ENCODE measurements around the gene EDRF1.

The EDRF1 gene

GRCh38 chr10:125727436-125727835 lies 7.9 kb downstream of the EDRF1 start:
- Mint-ChIP-seq H3K36me3 (peaks cover 73% of the 10 kb centered on the region), H3K9me3 (no peaks in the 10 kb centered on the region), H3K27ac (no peak overlapping the region), H3K4me1 (peaks cover 6% of the 10 kb centered on the region), H3K4me3 (no peak overlapping the region), H3K27me3 (no peaks in the 10 kb centered on the region)
- ATAC-seq = no peak

GRCh38 chr10:125734148-125734547 lies 14.6 kb downstream of the EDRF1 start:
- Mint-ChIP-seq H3K4me1 (no peaks in the 10 kb centered on the region), H3K9me3 (no peaks in the 10 kb centered on the region), H3K4me3 (no peak overlapping the region), H3K27me3 (no peaks in the 10 kb centered on the region), H3K36me3 (peaks cover 77% of the 10 kb centered on the region), H3K27ac (no peak overlapping the region)
- ATAC-seq = no peak

- H3K4me1 Mint-ChIP-seq = no peaks in the 10 kb centered on the region
- H3K27me3 Mint-ChIP-seq = no peaks in the 10 kb centered on the region
- peaks cover 77% of the 10 kb centered on the region for H3K36me3 Mint-ChIP-seq
- ATAC-seq = no peak
- H3K4me3 Mint-ChIP-seq = no peak overlapping the region
- no peaks in the 10 kb centered on the region for H3K9me3 Mint-ChIP-seq
- no peak overlapping the region for H3K27ac Mint-ChIP-seq
Measured at GRCh38 chr10:125734823-125735222, 15.3 kb downstream of the EDRF1 start.

GRCh38 chr10:125738206-125738605 lies 18.7 kb downstream of the EDRF1 start:
- no peak for ATAC-seq
- peaks cover 78% of the 10 kb centered on the region for H3K36me3 Mint-ChIP-seq
- H3K27me3 Mint-ChIP-seq = no peaks in the 10 kb centered on the region
- H3K4me1 Mint-ChIP-seq = no peaks in the 10 kb centered on the region
- no peaks in the 10 kb centered on the region for H3K9me3 Mint-ChIP-seq
- H3K4me3 Mint-ChIP-seq = no peak overlapping the region
- H3K27ac Mint-ChIP-seq = no peak overlapping the region

GRCh38 chr10:125739994-125740679 lies 20.6 kb downstream of the EDRF1 start:
- ATAC-seq = no peak
- H3K27me3 Mint-ChIP-seq = no peaks in the 10 kb centered on the region
- H3K36me3 Mint-ChIP-seq = peaks cover 91% of the 10 kb centered on the region
- no peaks in the 10 kb centered on the region for H3K9me3 Mint-ChIP-seq
- H3K4me3 Mint-ChIP-seq = no peak overlapping the region
- H3K27ac Mint-ChIP-seq = no peak overlapping the region
- H3K4me1 Mint-ChIP-seq = no peaks in the 10 kb centered on the region

GRCh38 chr10:125742465-125742864 lies 23.0 kb downstream of the EDRF1 start:
- no peaks in the 10 kb centered on the region for H3K27me3 Mint-ChIP-seq
- H3K9me3 Mint-ChIP-seq = no peaks in the 10 kb centered on the region
- ATAC-seq = no peak
- no peak overlapping the region for H3K4me3 Mint-ChIP-seq
- H3K36me3 Mint-ChIP-seq = peaks cover 90% of the 10 kb centered on the region
- H3K4me1 Mint-ChIP-seq = no peaks in the 10 kb centered on the region
- H3K27ac Mint-ChIP-seq = no peak overlapping the region

GRCh38 chr10:125744909-125745308 lies 25.4 kb downstream of the EDRF1 start:
- Mint-ChIP-seq H3K4me3 (no peak overlapping the region), H3K4me1 (no peaks in the 10 kb centered on the region), H3K27me3 (no peaks in the 10 kb centered on the region), H3K27ac (no peak overlapping the region), H3K9me3 (no peaks in the 10 kb centered on the region), H3K36me3 (peaks cover 97% of the 10 kb centered on the region)
- no peak for ATAC-seq

GRCh38 chr10:125747417-125747816 lies 27.9 kb downstream of the EDRF1 start:
- Mint-ChIP-seq H3K9me3 (no peaks in the 10 kb centered on the region), H3K4me1 (no peaks in the 10 kb centered on the region), H3K27me3 (no peaks in the 10 kb centered on the region), H3K36me3 (peaks cover 94% of the 10 kb centered on the region), H3K4me3 (no peak overlapping the region), H3K27ac (no peak overlapping the region)
- no peak for ATAC-seq

GRCh38 chr10:125756196-125756595 lies 36.7 kb downstream of the EDRF1 start:
- Mint-ChIP-seq H3K9me3 (no peaks in the 10 kb centered on the region), H3K27ac (no peak overlapping the region), H3K36me3 (peaks cover 76% of the 10 kb centered on the region), H3K4me1 (no peaks in the 10 kb centered on the region), H3K27me3 (no peaks in the 10 kb centered on the region), H3K4me3 (no peak overlapping the region)
- ATAC-seq = no peak

GRCh38 chr10:125756853-125757487 lies 37.5 kb downstream of the EDRF1 start:
- Mint-ChIP-seq H3K9me3 (no peaks in the 10 kb centered on the region), H3K27me3 (no peaks in the 10 kb centered on the region), H3K27ac (no peak overlapping the region), H3K36me3 (peaks cover 76% of the 10 kb centered on the region), H3K4me1 (no peaks in the 10 kb centered on the region), H3K4me3 (no peak overlapping the region)
- ATAC-seq = no peak

- Mint-ChIP-seq H3K4me1 (no peaks in the 10 kb centered on the region), H3K9me3 (no peaks in the 10 kb centered on the region), H3K27me3 (no peaks in the 10 kb centered on the region), H3K36me3 (peaks cover 75% of the 10 kb centered on the region), H3K27ac (no peak overlapping the region), H3K4me3 (no peak overlapping the region)
- no peak for ATAC-seq
Measured at GRCh38 chr10:125757742-125758141, 38.2 kb downstream of the EDRF1 start.

- no peaks in the 10 kb centered on the region for H3K27me3 Mint-ChIP-seq
- H3K27ac Mint-ChIP-seq = no peak overlapping the region
- ATAC-seq = no peak
- H3K9me3 Mint-ChIP-seq = no peaks in the 10 kb centered on the region
- peaks cover 73% of the 10 kb centered on the region for H3K36me3 Mint-ChIP-seq
- no peak overlapping the region for H3K4me3 Mint-ChIP-seq
- H3K4me1 Mint-ChIP-seq = no peaks in the 10 kb centered on the region
Measured at GRCh38 chr10:125761961-125762360, 42.5 kb downstream of the EDRF1 start.

GRCh38 chr10:125762692-125763648 lies 43.5 kb downstream of the EDRF1 start:
- Mint-ChIP-seq H3K4me1 (no peaks in the 10 kb centered on the region), H3K9me3 (no peaks in the 10 kb centered on the region), H3K27ac (no peak overlapping the region), H3K36me3 (peaks cover 63% of the 10 kb centered on the region), H3K27me3 (no peaks in the 10 kb centered on the region), H3K4me3 (no peak overlapping the region)
- no peak for ATAC-seq

- Mint-ChIP-seq H3K27me3 (no peaks in the 10 kb centered on the region), H3K9me3 (no peaks in the 10 kb centered on the region), H3K36me3 (peaks cover 54% of the 10 kb centered on the region), H3K27ac (no peak overlapping the region), H3K4me1 (no peaks in the 10 kb centered on the region), H3K4me3 (no peak overlapping the region)
- ATAC-seq = no peak
Measured at GRCh38 chr10:125765835-125766234, 46.3 kb downstream of the EDRF1 start.

GRCh38 chr10:125766511-125766910 lies 47.0 kb downstream of the EDRF1 start:
- H3K4me3 Mint-ChIP-seq = no peak overlapping the region
- H3K36me3 Mint-ChIP-seq = peaks cover 50% of the 10 kb centered on the region
- H3K27ac Mint-ChIP-seq = no peak overlapping the region
- H3K27me3 Mint-ChIP-seq = no peaks in the 10 kb centered on the region
- H3K4me1 Mint-ChIP-seq = no peaks in the 10 kb centered on the region
- no peak for ATAC-seq
- H3K9me3 Mint-ChIP-seq = no peaks in the 10 kb centered on the region
